Progenitor cell of endocrine pancreas (in vitro differentiated cells): Measurements from ENCODE around the gene TRPC1. TPM values are rescaled to one million over a fixed set of nuclear protein-coding genes. Genes with fewer than 3 reads are reported as not detected.

Source experiments
- DNase-seq: peaks from one replicate; pipeline ENCODE4 v3.0.0; 2021; ENCODE audit warnings: low spot score; ENCODE audit not compliant: unreplicated experiment
- H3K27ac Mint-ChIP-seq: 2 replicates; pipeline ENCODE4 v1.8.0; 2021; ENCODE audit warnings: mild to moderate bottlenecking, moderate library complexity, mixed read lengths
- H3K27me3 Mint-ChIP-seq: 2 replicates; pipeline ENCODE4 v1.8.0; 2021; ENCODE audit warnings: mixed read lengths
- H3K36me3 Mint-ChIP-seq: 2 replicates; pipeline ENCODE4 v1.8.0; 2022; ENCODE audit warnings: mixed read lengths; ENCODE audit not compliant: insufficient read depth
- H3K4me1 Mint-ChIP-seq: 2 replicates; pipeline ENCODE4 v1.8.0; 2021; ENCODE audit warnings: low read depth, mixed read lengths
- H3K4me3 Mint-ChIP-seq: 2 replicates; pipeline ENCODE4 v1.8.0; 2021; ENCODE audit warnings: low read depth, mild to moderate bottlenecking, moderate library complexity, mixed read lengths
- H3K9me3 Mint-ChIP-seq: 2 replicates; pipeline ENCODE4 v1.8.0; 2021; ENCODE audit warnings: low read depth, mixed read lengths
- CTCF ChIP-seq: fragments of 200-600 bp; sonication (generic); IDR thresholded peaks from one replicate; pipeline ENCODE4 v1.5.0; 2021; ENCODE audit warnings: antibody characterized with exemption, mild to moderate bottlenecking; ENCODE audit not compliant: unreplicated experiment
- total RNA-seq: library from RNA; stranded (reverse); gene quantifications from 2 replicates; pipeline ENCODE4 v1.2.1, GENCODE V29; 2021

Gene TRPC1
- total RNA-seq, 1 donor from 2014 or later: 16.5 TPM

GRCh38 chr3:142716102-142716501, 7.7 kb upstream of the TRPC1 start:
- TF ChIP-seq CTCF: no peak
- peaks cover 1% of the 10 kb centered on the region for H3K4me1 Mint-ChIP-seq
- no peak for DNase-seq
- H3K9me3 Mint-ChIP-seq: peaks cover 4% of the 10 kb centered on the region
- no peak overlapping the region for H3K27ac Mint-ChIP-seq
- no peaks in the 10 kb centered on the region for H3K27me3 Mint-ChIP-seq
- H3K4me3 Mint-ChIP-seq: no peak overlapping the region
- H3K36me3 Mint-ChIP-seq: peaks cover 3% of the 10 kb centered on the region

- Mint-ChIP-seq H3K27ac (no peak overlapping the region), H3K9me3 (peaks cover 12% of the 10 kb centered on the region), H3K27me3 (no peaks in the 10 kb centered on the region), H3K36me3 (no peaks in the 10 kb centered on the region), H3K4me1 (peaks cover 7% of the 10 kb centered on the region), H3K4me3 (peak overlapping the region; percentile 88)
- no peak for TF ChIP-seq CTCF
- no peak for DNase-seq
Measured at GRCh38 chr3:142723665-142723967, 218 bp upstream of the TRPC1 start.

- TF ChIP-seq CTCF: peak; percentile 37
- Mint-ChIP-seq H3K9me3 (peaks cover 8% of the 10 kb centered on the region), H3K4me3 (peak overlapping the region; percentile 88), H3K27ac (peak overlapping the region; percentile 97), H3K4me1 (peaks cover 6% of the 10 kb centered on the region), H3K36me3 (peaks cover 1% of the 10 kb centered on the region), H3K27me3 (no peaks in the 10 kb centered on the region)
- peak; percentile 38 for DNase-seq
Measured at GRCh38 chr3:142724682-142725356, 985 bp downstream of the TRPC1 start.

GRCh38 chr3:142725357-142725739, 1.5 kb downstream of the TRPC1 start:
- Mint-ChIP-seq H3K27ac (peak overlapping the region; percentile 97), H3K27me3 (no peaks in the 10 kb centered on the region), H3K4me3 (peak overlapping the region; percentile 88), H3K36me3 (peaks cover 1% of the 10 kb centered on the region), H3K9me3 (peaks cover 8% of the 10 kb centered on the region), H3K4me1 (peaks cover 6% of the 10 kb centered on the region)
- no peak for TF ChIP-seq CTCF
- DNase-seq: no peak

- Mint-ChIP-seq H3K9me3 (peaks cover 8% of the 10 kb centered on the region), H3K36me3 (peaks cover 1% of the 10 kb centered on the region), H3K27ac (no peak overlapping the region), H3K4me1 (peaks cover 6% of the 10 kb centered on the region), H3K4me3 (no peak overlapping the region), H3K27me3 (no peaks in the 10 kb centered on the region)
- no peak for DNase-seq
- TF ChIP-seq CTCF: no peak
Measured at GRCh38 chr3:142726017-142726416, 2.2 kb downstream of the TRPC1 start.
